GM12878 (cell line): ENCODE results near the gene KRT31. TPM values are rescaled to one million over a fixed set of nuclear protein-coding genes. Genes with fewer than 3 reads are reported as not detected.

Source experiments
- ATAC-seq: fragments of 200-7000 bp; cut with Tn5 transposase; 3 replicates; pipeline ENCODE4 v1.9.1; 2020; ENCODE audit warnings: mild to moderate bottlenecking, moderate library complexity
- BruUV-seq: library from RNA; stranded (reverse); fragments of 400-500 nt; replicated peaks from 2 replicates; lab custom pipeline; 2021; lab: Mats Ljungman, UMichigan
- CTCF ChIA-PET: fragments of 300-600 bp; sonication (Branson Sonifier 250); formaldehyde crosslinking; extraction: SDS; loops from one replicate; lab custom pipeline; 2021; ENCODE audit warnings: inconsistent platforms; lab: Yijun Ruan, JAX
- POLR2A ChIA-PET: fragments of 350-600 bp; formaldehyde crosslinking; extraction: SDS; loops from one replicate; lab custom pipeline; 2021; ENCODE audit warnings: inconsistent platforms; lab: Charles Lee
- RAD21 ChIA-PET: fragments of 300-600 bp; sonication (Branson Sonifier 250); formaldehyde crosslinking; loops from one replicate; lab custom pipeline; 2023; ENCODE audit warnings: antibody characterized with exemption; ENCODE audit not compliant: unreplicated experiment; lab: Charles Lee
- SMC1A ChIA-PET: fragments of 300-600 bp; sonication (Branson Sonifier 250); formaldehyde crosslinking; loops from one replicate; lab custom pipeline; 2023; ENCODE audit not compliant: unreplicated experiment, uncharacterized antibody; lab: Charles Lee
- DNase-seq: peaks from one replicate; pipeline ENCODE4 v3.0.0-alpha.2; 2011; ENCODE audit warnings: low read depth, low spot score
- FAIRE-seq: peaks from 3 replicates; lab custom pipeline; 2011; peaks lifted over from hg19 to GRCh38; lab: Jason Lieb, UNC
- H2AFZ ChIP-seq: 2 replicates; pipeline ENCODE4 v1.6.0; 2011; ENCODE audit warnings: low read depth, low read length, control low read depth; ENCODE audit not compliant: control insufficient read depth
- H3K27ac ChIP-seq: 2 replicates; pipeline ENCODE4 v1.5.1; 2011; ENCODE audit warnings: control low read depth; ENCODE audit not compliant: control insufficient read depth, insufficient read depth
- H3K27me3 ChIP-seq, 2 experiments: replicated peaks in 1 of 2; 2 replicates each; pipeline versions ENCODE4 v1.6.0 to v1.6.1; 2011; ENCODE audit warnings: low read length in 1 of 2; ENCODE audit not compliant: control insufficient read depth in 2 of 2, insufficient read depth in 2 of 2
- H3K36me3 ChIP-seq, 2 experiments: 2 replicates each; pipeline ENCODE4 v1.5.1; 2011; ENCODE audit warnings: low read length in 1 of 2; ENCODE audit not compliant: control insufficient read depth in 2 of 2, insufficient read depth in 2 of 2
- H3K4me1 ChIP-seq: 2 replicates; pipeline ENCODE4 v1.6.1; 2011; ENCODE audit warnings: mild to moderate bottlenecking, low read length, moderate library complexity, mixed read lengths; ENCODE audit not compliant: control insufficient read depth, insufficient read depth
- H3K4me2 ChIP-seq: 2 replicates; pipeline ENCODE4 v1.6.0; 2011; ENCODE audit warnings: control low read depth; ENCODE audit not compliant: control insufficient read depth, insufficient read depth
- H3K4me3 ChIP-seq: fragments of 200-600 bp; sonication (generic); 2 replicates; pipeline ENCODE4 v1.5.1; 2016
- H3K79me2 ChIP-seq: 2 replicates; pipeline ENCODE4 v1.6.0; 2011; ENCODE audit warnings: low read length; ENCODE audit not compliant: control insufficient read depth, insufficient read depth
- H3K9ac ChIP-seq: 2 replicates; pipeline ENCODE4 v1.8.0; 2011; ENCODE audit warnings: low read length, control low read depth, mixed read lengths; ENCODE audit not compliant: control insufficient read depth, insufficient read depth
- H3K9me3 ChIP-seq: replicated peaks from 3 replicates; pipeline ENCODE4 v1.5.1; 2011; ENCODE audit warnings: mild to moderate bottlenecking, low read length; ENCODE audit not compliant: control insufficient read depth, insufficient read depth
- H4K20me1 ChIP-seq: 2 replicates; pipeline ENCODE4 v1.6.0; 2011; ENCODE audit not compliant: control insufficient read depth, insufficient read depth
- CHD1 ChIP-seq: IDR thresholded peaks from 2 replicates; pipeline ENCODE4 v1.6.1; 2012; ENCODE audit warnings: low read depth, low read length, improper control_type of control experiment
- CHD4 ChIP-seq: fragments of 200-600 bp; sonication (generic); IDR thresholded peaks from 2 replicates; pipeline ENCODE4 v1.6.1; 2016; ENCODE audit warnings: mild to moderate bottlenecking
- DPF2 ChIP-seq: fragments of 450-650 bp; IDR thresholded peaks from 2 replicates; pipeline ENCODE4 v1.6.1; 2017; ENCODE audit warnings: mild to moderate bottlenecking
- ESRRA ChIP-seq: IDR thresholded peaks from 2 replicates; pipeline ENCODE4 v1.6.1; 2012; ENCODE audit warnings: mild to moderate bottlenecking, low read length, improper control_type of control experiment
- MYB ChIP-seq: fragments of 150-350 bp; IDR thresholded peaks from 2 replicates; pipeline ENCODE4 v1.6.1; 2014; ENCODE audit warnings: mild to moderate bottlenecking, low read depth, low read length, borderline replicate concordance
- MYC ChIP-seq: IDR thresholded peaks from 2 replicates; pipeline ENCODE4 v1.6.1; 2011; ENCODE audit warnings: mild to moderate bottlenecking, low read length, moderate library complexity, inconsistent platforms; ENCODE audit not compliant: insufficient read depth, insufficient replicate concordance, insufficient read length, severe bottlenecking
- NBN ChIP-seq: fragments of 450-650 bp; IDR thresholded peaks from 2 replicates; pipeline ENCODE4 v1.6.1; 2016
- POLR2A ChIP-seq: IDR thresholded peaks from 2 replicates; pipeline ENCODE4 v1.6.1; 2011; ENCODE audit warnings: low read depth, mild to moderate bottlenecking, low read length
- RAD21 ChIP-seq: IDR thresholded peaks from 2 replicates; pipeline ENCODE4 v1.6.1; 2011; ENCODE audit warnings: mild to moderate bottlenecking, low read depth, low read length, moderate library complexity; ENCODE audit not compliant: insufficient read depth
- TCF3 ChIP-seq: IDR thresholded peaks from 2 replicates; pipeline ENCODE4 v1.6.1; 2012; ENCODE audit warnings: low read depth, mild to moderate bottlenecking, low read length, borderline replicate concordance; ENCODE audit not compliant: insufficient read depth
- YY1 ChIP-seq: IDR thresholded peaks from 2 replicates; pipeline ENCODE4 v1.6.1; 2011; ENCODE audit warnings: low read depth, mild to moderate bottlenecking, low read length
- WGBS: methylation state at CpG from one replicate; pipeline ENCODE4 v1.1.6; 2016; ENCODE audit warnings: low lambda C conversion rate; ENCODE audit not compliant: insufficient replicate concordance, insufficient coverage; ENCODE audit errors: missing lambda C conversion rate; 5-methylcytosine and 5-hydroxymethylcytosine counted together
- in situ Hi-C: fragments of 300-500 bp; cut with MboI; formaldehyde crosslinking; loops from 9 replicates; pipeline ENCODE4 v1.14.3; 2018; ENCODE audit warnings: mixed read lengths
- intact Hi-C: fragments of 100-400 bp; cut with micrococcal nuclease; formaldehyde crosslinking; loops from one replicate; pipeline ENCODE4 v1.14.2; 2022; ENCODE audit not compliant: unreplicated experiment
- polyA plus RNA-seq, 11 experiments: library from polyadenylated mRNA; depleted of rRNA in 4 of 11; unstranded in 6 of 11; stranded (reverse) in 5 of 11; fragments of >200 nt; fragmentation: Nextera tagmentation in 4 of 11; fragmentation: Illumina TruSeq in 1 of 11; extraction: Ambion mirVana in 4 of 11; extraction: Trizol in 1 of 11; gene quantifications; 1 replicate in 1 of 11; 2 replicates in 10 of 11; pipeline versions ENCODE4 v1.2.1 to v1.2.3, GENCODE V29; 2011 to 2016; ENCODE audit warnings: inconsistent platforms in 2 of 11, missing spikeins in 2 of 11, low read depth in 1 of 11
- total RNA-seq, 4 experiments: library from RNA; depleted of rRNA in 3 of 4; stranded (reverse); fragments of >200 nt in 3 of 4; fragmentation: Illumina TruSeq in 1 of 4; extraction: Trizol in 1 of 4; gene quantifications; 2 replicates each; pipeline versions ENCODE4 v1.2.1 to v1.2.3, GENCODE V29; 2013 to 2021
- TF ChIP-seq, protein P1 (sequence below): fragments of 150-350 bp; IDR thresholded peaks from 2 replicates; pipeline ENCODE4 v1.6.1; 2016; ENCODE audit warnings: low read depth, low read length
- TF ChIP-seq, protein P2 (sequence below): fragments of 450-650 bp; IDR thresholded peaks from 2 replicates; pipeline ENCODE4 v1.6.1; 2017; ENCODE audit warnings: mild to moderate bottlenecking, low read depth, inconsistent platforms; ENCODE audit not compliant: poor library complexity, severe bottlenecking
- TF ChIP-seq, protein P3 (sequence below): fragments of 450-650 bp; IDR thresholded peaks from 2 replicates; pipeline ENCODE4 v1.6.1; 2017; ENCODE audit warnings: mild to moderate bottlenecking

KRT31 gene
- total and polyA plus RNA-seq, 10 of the 15 experiments (the other 5 are each of a cell fraction or from before 2014, with no cell fraction given) = not detected

DNA sequence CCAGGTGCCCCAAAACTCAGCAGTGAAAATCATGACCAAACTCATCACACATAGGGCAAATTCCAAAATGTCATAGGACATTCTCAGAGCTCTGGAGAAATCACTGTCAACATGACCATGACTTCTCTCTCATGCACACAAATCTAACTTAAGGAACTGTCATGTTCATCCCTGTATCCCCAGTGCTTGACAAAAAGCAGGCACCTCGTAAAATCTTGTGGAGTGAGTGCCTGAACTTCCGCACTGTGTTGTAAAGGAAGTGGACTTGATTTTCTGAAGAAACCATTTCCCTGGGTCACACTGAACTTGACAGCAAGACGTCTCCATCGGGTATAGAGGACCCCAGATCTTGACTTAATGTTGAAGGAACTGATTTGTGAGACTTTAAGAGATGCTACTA lies 24.2 kb upstream of the KRT31 start:
- ChIA-PET POLR2A (no interaction called here), CTCF (no interaction called here)
- no TSS peak for BruUV-seq
- DNase-seq = no peak
- Histone ChIP-seq H2AFZ (no peak overlapping the region), H3K27ac (no peak overlapping the region), H4K20me1 (no peaks in the 10 kb centered on the region), H3K36me3 (no peaks in the 10 kb centered on the region)
- intact Hi-C loops = no loop called here
- no peak for TF ChIP-seq RAD21
- no peak for TF ChIP-seq CHD1
- TF ChIP-seq, protein P1, sequence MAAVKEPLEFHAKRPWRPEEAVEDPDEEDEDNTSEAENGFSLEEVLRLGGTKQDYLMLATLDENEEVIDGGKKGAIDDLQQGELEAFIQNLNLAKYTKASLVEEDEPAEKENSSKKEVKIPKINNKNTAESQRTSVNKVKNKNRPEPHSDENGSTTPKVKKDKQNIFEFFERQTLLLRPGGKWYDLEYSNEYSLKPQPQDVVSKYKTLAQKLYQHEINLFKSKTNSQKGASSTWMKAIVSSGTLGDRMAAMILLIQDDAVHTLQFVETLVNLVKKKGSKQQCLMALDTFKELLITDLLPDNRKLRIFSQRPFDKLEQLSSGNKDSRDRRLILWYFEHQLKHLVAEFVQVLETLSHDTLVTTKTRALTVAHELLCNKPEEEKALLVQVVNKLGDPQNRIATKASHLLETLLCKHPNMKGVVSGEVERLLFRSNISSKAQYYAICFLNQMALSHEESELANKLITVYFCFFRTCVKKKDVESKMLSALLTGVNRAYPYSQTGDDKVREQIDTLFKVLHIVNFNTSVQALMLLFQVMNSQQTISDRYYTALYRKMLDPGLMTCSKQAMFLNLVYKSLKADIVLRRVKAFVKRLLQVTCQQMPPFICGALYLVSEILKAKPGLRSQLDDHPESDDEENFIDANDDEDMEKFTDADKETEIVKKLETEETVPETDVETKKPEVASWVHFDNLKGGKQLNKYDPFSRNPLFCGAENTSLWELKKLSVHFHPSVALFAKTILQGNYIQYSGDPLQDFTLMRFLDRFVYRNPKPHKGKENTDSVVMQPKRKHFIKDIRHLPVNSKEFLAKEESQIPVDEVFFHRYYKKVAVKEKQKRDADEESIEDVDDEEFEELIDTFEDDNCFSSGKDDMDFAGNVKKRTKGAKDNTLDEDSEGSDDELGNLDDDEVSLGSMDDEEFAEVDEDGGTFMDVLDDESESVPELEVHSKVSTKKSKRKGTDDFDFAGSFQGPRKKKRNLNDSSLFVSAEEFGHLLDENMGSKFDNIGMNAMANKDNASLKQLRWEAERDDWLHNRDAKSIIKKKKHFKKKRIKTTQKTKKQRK = no peak
- TF ChIP-seq CHD4 = no peak
- TF ChIP-seq TCF3 = no peak
- TF ChIP-seq MYB = no peak
- TF ChIP-seq ESRRA = no peak
- no peak for TF ChIP-seq MYC
- TF ChIP-seq, protein P2, sequence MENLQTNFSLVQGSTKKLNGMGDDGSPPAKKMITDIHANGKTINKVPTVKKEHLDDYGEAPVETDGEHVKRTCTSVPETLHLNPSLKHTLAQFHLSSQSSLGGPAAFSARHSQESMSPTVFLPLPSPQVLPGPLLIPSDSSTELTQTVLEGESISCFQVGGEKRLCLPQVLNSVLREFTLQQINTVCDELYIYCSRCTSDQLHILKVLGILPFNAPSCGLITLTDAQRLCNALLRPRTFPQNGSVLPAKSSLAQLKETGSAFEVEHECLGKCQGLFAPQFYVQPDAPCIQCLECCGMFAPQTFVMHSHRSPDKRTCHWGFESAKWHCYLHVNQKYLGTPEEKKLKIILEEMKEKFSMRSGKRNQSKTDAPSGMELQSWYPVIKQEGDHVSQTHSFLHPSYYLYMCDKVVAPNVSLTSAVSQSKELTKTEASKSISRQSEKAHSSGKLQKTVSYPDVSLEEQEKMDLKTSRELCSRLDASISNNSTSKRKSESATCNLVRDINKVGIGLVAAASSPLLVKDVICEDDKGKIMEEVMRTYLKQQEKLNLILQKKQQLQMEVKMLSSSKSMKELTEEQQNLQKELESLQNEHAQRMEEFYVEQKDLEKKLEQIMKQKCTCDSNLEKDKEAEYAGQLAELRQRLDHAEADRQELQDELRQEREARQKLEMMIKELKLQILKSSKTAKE = no peak
- no peak for TF ChIP-seq DPF2
- TF ChIP-seq POLR2A = no peak
- no peak for TF ChIP-seq NBN
- TF ChIP-seq, protein P3, sequence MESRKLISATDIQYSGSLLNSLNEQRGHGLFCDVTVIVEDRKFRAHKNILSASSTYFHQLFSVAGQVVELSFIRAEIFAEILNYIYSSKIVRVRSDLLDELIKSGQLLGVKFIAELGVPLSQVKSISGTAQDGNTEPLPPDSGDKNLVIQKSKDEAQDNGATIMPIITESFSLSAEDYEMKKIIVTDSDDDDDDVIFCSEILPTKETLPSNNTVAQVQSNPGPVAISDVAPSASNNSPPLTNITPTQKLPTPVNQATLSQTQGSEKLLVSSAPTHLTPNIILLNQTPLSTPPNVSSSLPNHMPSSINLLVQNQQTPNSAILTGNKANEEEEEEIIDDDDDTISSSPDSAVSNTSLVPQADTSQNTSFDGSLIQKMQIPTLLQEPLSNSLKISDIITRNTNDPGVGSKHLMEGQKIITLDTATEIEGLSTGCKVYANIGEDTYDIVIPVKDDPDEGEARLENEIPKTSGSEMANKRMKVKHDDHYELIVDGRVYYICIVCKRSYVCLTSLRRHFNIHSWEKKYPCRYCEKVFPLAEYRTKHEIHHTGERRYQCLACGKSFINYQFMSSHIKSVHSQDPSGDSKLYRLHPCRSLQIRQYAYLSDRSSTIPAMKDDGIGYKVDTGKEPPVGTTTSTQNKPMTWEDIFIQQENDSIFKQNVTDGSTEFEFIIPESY = no peak
- TF ChIP-seq YY1 = no peak
- TF ChIP-seq, all 136 proteins: peak for 0
- Histone ChIP-seq H3K4me3 (no peak overlapping the region), H3K27me3 (no peaks in the 10 kb centered on the region; a peak in 1 of 4 replicates), H3K9me3 (no peaks in the 10 kb centered on the region), H3K79me2 (no peaks in the 10 kb centered on the region), H3K9ac (no peak overlapping the region), H3K4me2 (no peak overlapping the region), H3K4me1 (no peaks in the 10 kb centered on the region)
- FAIRE-seq (no peak), ATAC-seq (no peak)
- WGBS = 17% methylated on average over 4 of the region's 4 CpGs
- ChIA-PET SMC1A (no interaction called here), RAD21 (no interaction called here)
- in situ Hi-C loops = no loop called here
